PC-9 (cell line): ENCODE results near the gene JMJD1C. TPM values are rescaled to one million over a fixed set of nuclear protein-coding genes. Genes with fewer than 3 reads are reported as not detected.

ENCODE experiments used
- BruUV-seq: library from RNA; stranded (reverse); fragments of 400-500 nt; replicated peaks from 2 replicates; lab custom pipeline; 2021; lab: Mats Ljungman, UMichigan
- CTCF ChIA-PET: fragments of 300-600 bp; sonication (Branson Sonifier 250); formaldehyde crosslinking; loops from one replicate; lab custom pipeline; 2022; ENCODE audit warnings: antibody characterized with exemption; lab: Charles Lee
- POLR2A ChIA-PET: fragments of 300-600 bp; sonication (Branson Sonifier 250); formaldehyde crosslinking; loops from one replicate; lab custom pipeline; 2022; ENCODE audit warnings: antibody characterized with exemption; ENCODE audit not compliant: unreplicated experiment; lab: Charles Lee
- DNase-seq, 2 experiments: peaks; one replicate each; pipeline versions ENCODE4 v3.0.0 to v3.0.0-alpha.2; 2015 to 2022; ENCODE audit warnings: mixed read lengths in 1 of 2
- H2AFZ ChIP-seq: fragments of 200-600 bp; sonication (generic); 2 replicates; pipeline ENCODE4 v1.8.1; 2017; ENCODE audit warnings: antibody characterized with exemption
- H3F3A ChIP-seq: fragments of 200-600 bp; sonication (generic); 2 replicates; pipeline ENCODE4 v1.8.1; 2017; ENCODE audit warnings: antibody characterized with exemption, mild to moderate bottlenecking, low read depth; ENCODE audit not compliant: insufficient read depth
- H3K27ac ChIP-seq: fragments of 200-600 bp; sonication (generic); 2 replicates; pipeline ENCODE4 v1.6.1; 2016; ENCODE audit warnings: mixed run types
- H3K27me3 ChIP-seq: fragments of 200-600 bp; sonication (generic); 2 replicates; pipeline ENCODE4 v1.6.1; 2016; ENCODE audit warnings: low read depth, mixed run types; ENCODE audit not compliant: insufficient read depth
- H3K36me3 ChIP-seq: fragments of 200-600 bp; sonication (generic); 2 replicates; pipeline ENCODE4 v1.6.1; 2016; ENCODE audit warnings: low read depth, mixed run types
- H3K4me1 ChIP-seq: fragments of 200-600 bp; sonication (generic); replicated peaks from 2 replicates; pipeline ENCODE4 v1.6.1; 2016; ENCODE audit warnings: mixed run types; ENCODE audit not compliant: insufficient read depth
- H3K4me2 ChIP-seq: fragments of 200-600 bp; sonication (generic); 2 replicates; pipeline ENCODE4 v1.6.1; 2017; ENCODE audit warnings: mixed run types
- H3K4me3 ChIP-seq: fragments of 200-600 bp; sonication (generic); 2 replicates; pipeline ENCODE4 v1.6.1; 2016; ENCODE audit warnings: mixed run types
- H3K79me2 ChIP-seq: fragments of 200-600 bp; sonication (generic); 2 replicates; pipeline ENCODE4 v1.6.1; 2017; ENCODE audit warnings: low read depth, mixed run types
- H3K9me2 ChIP-seq: fragments of 200-600 bp; sonication (generic); 2 replicates; pipeline ENCODE4 v1.8.1; 2017; ENCODE audit warnings: mild to moderate bottlenecking; ENCODE audit not compliant: insufficient read depth
- H3K9me3 ChIP-seq: fragments of 200-600 bp; sonication (generic); 2 replicates; pipeline ENCODE4 v1.8.1; 2016; ENCODE audit warnings: low read depth; ENCODE audit not compliant: insufficient read depth
- H4K20me1 ChIP-seq: fragments of 200-600 bp; sonication (generic); 2 replicates; pipeline ENCODE4 v1.8.1; 2017; ENCODE audit not compliant: insufficient read depth
- CTCF ChIP-seq: fragments of 200-600 bp; sonication (generic); conservative IDR thresholded peaks from 2 replicates; pipeline ENCODE4 v1.6.1; 2017; ENCODE audit warnings: mixed run types, antibody characterized with exemption, mild to moderate bottlenecking, moderate library complexity
- EZH2 ChIP-seq: fragments of 200-600 bp; sonication (generic); IDR thresholded peaks from 2 replicates; pipeline ENCODE4 v1.8.0; 2017; ENCODE audit warnings: antibody characterized with exemption, low read depth
- intact Hi-C: fragments of 100-400 bp; cut with micrococcal nuclease; formaldehyde crosslinking; loops from one replicate; pipeline ENCODE4 v1.10.0; 2022; ENCODE audit not compliant: unreplicated experiment
- total RNA-seq: library from RNA; stranded (reverse); gene quantifications from 2 replicates; pipeline ENCODE4 v1.2.3, GENCODE V29; 2021

JMJD1C gene
- total RNA-seq, 1 experiment from 2014 or later, result 78.7 TPM

GRCh38 chr10:63171255-63171855 is 294.4 kb downstream of the JMJD1C start:
- peaks cover 4% of the 10 kb centered on the region for H3F3A ChIP-seq
- H3K27ac ChIP-seq, result no peak overlapping the region
- H3K9me2 ChIP-seq, result no peaks in the 10 kb centered on the region
- H2AFZ ChIP-seq, result no peak overlapping the region
- peaks cover 30% of the 10 kb centered on the region for H3K36me3 ChIP-seq
- H3K4me3 ChIP-seq, result no peak overlapping the region
- no peaks in the 10 kb centered on the region for H3K9me3 ChIP-seq
- H4K20me1 ChIP-seq, result peaks cover 8% of the 10 kb centered on the region; the same call in 1 of the 2 replicates
- H3K4me1 ChIP-seq, result no peaks in the 10 kb centered on the region
- ChIA-PET CTCF (no interaction called here), POLR2A (no interaction called here)
- no peak for TF ChIP-seq CTCF
- no peak for TF ChIP-seq EZH2
- DNase-seq, result no peak
- no peaks in the 10 kb centered on the region for H3K27me3 ChIP-seq
- BruUV-seq, result no TSS peak
- H3K4me2 ChIP-seq, result no peak overlapping the region
- no peaks in the 10 kb centered on the region for H3K79me2 ChIP-seq
- intact Hi-C loops, result no loop called here

GRCh38 chr10:63169624-63170023 is 296.2 kb downstream of the JMJD1C start:
- Histone ChIP-seq H3K9me3 (no peaks in the 10 kb centered on the region), H3K79me2 (no peaks in the 10 kb centered on the region), H4K20me1 (peaks cover 8% of the 10 kb centered on the region; the same call in 1 of the 2 replicates), H2AFZ (no peak overlapping the region), H3K36me3 (peaks cover 12% of the 10 kb centered on the region), H3K27ac (no peak overlapping the region), H3K4me3 (no peak overlapping the region), H3K4me1 (no peaks in the 10 kb centered on the region), H3K9me2 (no peaks in the 10 kb centered on the region), H3K27me3 (no peaks in the 10 kb centered on the region), H3F3A (peaks cover 4% of the 10 kb centered on the region), H3K4me2 (no peak overlapping the region)
- no peak for TF ChIP-seq EZH2
- TF ChIP-seq CTCF, result no peak
- POLR2A ChIA-PET, result no interaction called here
- no TSS peak for BruUV-seq
- intact Hi-C loops, result no loop called here
- DNase-seq, result no peak
- CTCF ChIA-PET, result no interaction called here

GRCh38 chr10:63168821-63169462 is 296.8 kb downstream of the JMJD1C start:
- no TSS peak for BruUV-seq
- intact Hi-C loops, result no loop called here
- H3K4me1 ChIP-seq, result no peaks in the 10 kb centered on the region
- no peak for DNase-seq
- no peaks in the 10 kb centered on the region for H3K79me2 ChIP-seq
- H3F3A ChIP-seq, result peaks cover 4% of the 10 kb centered on the region
- no peaks in the 10 kb centered on the region for H3K27me3 ChIP-seq
- peaks cover 9% of the 10 kb centered on the region for H3K36me3 ChIP-seq
- H3K9me2 ChIP-seq, result no peaks in the 10 kb centered on the region
- ChIA-PET POLR2A (no interaction called here), CTCF (no interaction called here)
- TF ChIP-seq CTCF (no peak), EZH2 (no peak)
- no peaks in the 10 kb centered on the region for H3K9me3 ChIP-seq
- H3K27ac ChIP-seq, result no peak overlapping the region
- H3K4me3 ChIP-seq, result no peak overlapping the region
- peaks cover 8% of the 10 kb centered on the region; the same call in 1 of the 2 replicates for H4K20me1 ChIP-seq
- no peak overlapping the region for H3K4me2 ChIP-seq
- no peak overlapping the region for H2AFZ ChIP-seq
